Tibial artery (tissue), 4 donors: Measurements from ENCODE around the gene NUAK2.
A peak's percentile ranks its signal among the peaks of the same experiment; 100 is the strongest.

Experiments used
- DNase-seq, 2 donors: peaks; one replicate each; pipeline ENCODE4 v3.0.0-alpha.2; 2019
- H3K27ac ChIP-seq, 2 donors: fragments of 200-600 bp; sonication (generic) in 1 of 2; 1 replicate in 1 of 2; 2 replicates in 1 of 2; pipeline ENCODE4 v1.5.1; 2018 to 2019; ENCODE audit warnings: mild to moderate bottlenecking in 1 of 2
- H3K27me3 ChIP-seq, 2 donors: fragments of 200-600 bp; sonication (generic) in 1 of 2; one replicate each; pipeline versions ENCODE4 v1.5.1 to v1.6.0; 2016 to 2019
- H3K36me3 ChIP-seq, 3 donors: fragments of 200-600 bp; sonication (generic) in 2 of 3; one replicate each; pipeline ENCODE4 v1.5.1; 2016 to 2019; ENCODE audit warnings: mild to moderate bottlenecking in 2 of 3
- H3K4me1 ChIP-seq, 4 donors: fragments of 200-600 bp; sonication (generic) in 2 of 4; 1 replicate in 3 of 4; 2 replicates in 1 of 4; pipeline ENCODE4 v1.5.1; 2016 to 2019
- H3K4me3 ChIP-seq, 2 donors: fragments of 200-600 bp; sonication (generic) in 1 of 2; 1 replicate in 1 of 2; 2 replicates in 1 of 2; pipeline ENCODE4 v1.5.1; 2018 to 2019; ENCODE audit warnings: mild to moderate bottlenecking in 2 of 2
- H3K9me3 ChIP-seq, 3 donors: fragments of 200-600 bp; sonication (generic) in 1 of 3; one replicate each; pipeline ENCODE4 v1.5.1; 2016 to 2019
- intact Hi-C: fragments of 100-400 bp; cut with DNase I; formaldehyde crosslinking; loops from one replicate; pipeline ENCODE4 v1.15.0; 2023; ENCODE audit warnings: low total_unique reads
- TF ChIP-seq, protein P1 (sequence below), 2 experiments: fragments of 200-600 bp in 1 of 2; fragments of 450-650 bp in 1 of 2; IDR thresholded peaks; one replicate each; pipeline ENCODE4 v1.5.1; 2017 to 2019; ENCODE audit warnings: antibody characterized with exemption in 2 of 2, mild to moderate bottlenecking in 1 of 2, moderate library complexity in 1 of 2

NUAK2 gene

GRCh38 chr1:205275133-205275532 lies 46.4 kb downstream of the NUAK2 start:
- H3K4me1 ChIP-seq: peaks cover 0 to 11% (median 4%) of the 10 kb centered on the region in 4 donors
- H3K36me3 ChIP-seq: peaks cover 8 to 25% (median 11%) of the 10 kb centered on the region in 3 donors
- intact Hi-C loops: loop anchor here (2.0 kb wide), 1 partner anchor 52 kb away; no protein-coding TSS in a partner anchor
- DNase-seq: no peak
- no peaks in the 10 kb centered on the region for H3K9me3 ChIP-seq
- TF ChIP-seq, protein P1, sequence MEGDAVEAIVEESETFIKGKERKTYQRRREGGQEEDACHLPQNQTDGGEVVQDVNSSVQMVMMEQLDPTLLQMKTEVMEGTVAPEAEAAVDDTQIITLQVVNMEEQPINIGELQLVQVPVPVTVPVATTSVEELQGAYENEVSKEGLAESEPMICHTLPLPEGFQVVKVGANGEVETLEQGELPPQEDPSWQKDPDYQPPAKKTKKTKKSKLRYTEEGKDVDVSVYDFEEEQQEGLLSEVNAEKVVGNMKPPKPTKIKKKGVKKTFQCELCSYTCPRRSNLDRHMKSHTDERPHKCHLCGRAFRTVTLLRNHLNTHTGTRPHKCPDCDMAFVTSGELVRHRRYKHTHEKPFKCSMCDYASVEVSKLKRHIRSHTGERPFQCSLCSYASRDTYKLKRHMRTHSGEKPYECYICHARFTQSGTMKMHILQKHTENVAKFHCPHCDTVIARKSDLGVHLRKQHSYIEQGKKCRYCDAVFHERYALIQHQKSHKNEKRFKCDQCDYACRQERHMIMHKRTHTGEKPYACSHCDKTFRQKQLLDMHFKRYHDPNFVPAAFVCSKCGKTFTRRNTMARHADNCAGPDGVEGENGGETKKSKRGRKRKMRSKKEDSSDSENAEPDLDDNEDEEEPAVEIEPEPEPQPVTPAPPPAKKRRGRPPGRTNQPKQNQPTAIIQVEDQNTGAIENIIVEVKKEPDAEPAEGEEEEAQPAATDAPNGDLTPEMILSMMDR (IDR thresholded peaks at IDR 0.05): no peak
- no peak overlapping the region for H3K27ac ChIP-seq
- no peak overlapping the region for H3K4me3 ChIP-seq
- no peaks in the 10 kb centered on the region for H3K27me3 ChIP-seq

DNA sequence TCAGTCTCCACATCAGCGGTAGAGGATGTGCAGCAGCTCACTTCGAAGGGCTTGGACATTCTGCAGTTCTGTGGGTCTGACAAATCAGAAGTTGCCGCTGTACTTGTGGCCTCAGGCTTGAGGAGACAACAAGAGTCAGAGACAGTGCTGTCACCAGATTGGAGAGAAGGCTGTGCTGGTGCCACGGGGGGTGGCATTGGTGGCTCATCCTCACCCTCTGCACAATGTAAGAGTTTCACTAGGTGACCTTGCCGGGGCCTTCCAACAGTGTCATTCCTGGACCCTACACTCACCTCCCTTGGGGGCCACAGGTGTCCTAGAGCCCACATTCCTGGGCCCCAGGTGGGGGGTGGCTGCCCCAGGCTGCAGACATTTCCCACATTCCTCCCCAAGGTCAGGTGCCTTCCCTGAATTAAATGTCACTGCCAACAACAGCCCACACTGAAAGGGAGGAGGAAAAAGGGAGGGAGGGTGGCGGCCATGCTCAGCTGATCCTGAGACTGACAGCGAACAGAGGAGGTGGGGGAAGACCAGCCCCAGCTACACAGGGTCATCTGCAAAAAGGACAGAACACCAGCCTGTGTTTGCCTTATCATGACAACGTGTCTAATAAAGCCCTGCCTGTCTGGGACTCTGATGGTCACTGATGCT lies 47.4 kb downstream of the NUAK2 start:
- intact Hi-C loops: loop anchor here (2.0 kb wide), 1 partner anchor 53 kb away; no protein-coding TSS in a partner anchor
- H3K9me3 ChIP-seq: no peaks in the 10 kb centered on the region
- no peak overlapping the region for H3K4me3 ChIP-seq
- no peak for DNase-seq
- H3K4me1 ChIP-seq: peaks cover 0 to 11% (median 4%) of the 10 kb centered on the region in 4 donors
- TF ChIP-seq, protein P1 (IDR thresholded peaks at IDR 0.05): no peak
- H3K27ac ChIP-seq: no peak overlapping the region
- H3K27me3 ChIP-seq: no peaks in the 10 kb centered on the region
- H3K36me3 ChIP-seq: peaks cover 11 to 34% (median 17%) of the 10 kb centered on the region in 3 donors

- peak; percentile 78 to 87 for DNase-seq
- H3K36me3 ChIP-seq: peaks cover 11 to 40% (median 17%) of the 10 kb centered on the region in 3 donors
- H3K4me3 ChIP-seq: no peak overlapping the region
- TF ChIP-seq, protein P1 (IDR thresholded peaks at IDR 0.05): peak; percentile 96 to 98
- H3K27ac ChIP-seq: no peak overlapping the region
- intact Hi-C loops: no loop called here
- no peaks in the 10 kb centered on the region for H3K27me3 ChIP-seq
- H3K4me1 ChIP-seq: peaks cover 0 to 11% (median 4%) of the 10 kb centered on the region in 4 donors
- no peaks in the 10 kb centered on the region for H3K9me3 ChIP-seq
These were observed 48.0 kb downstream of the NUAK2 start for GRCh38 chr1:205273551-205273982.

GRCh38 chr1:205272536-205272935 lies 49.0 kb downstream of the NUAK2 start:
- TF ChIP-seq, protein P1 (IDR thresholded peaks at IDR 0.05): no peak
- H3K4me1 ChIP-seq: peaks cover 0 to 11% (median 4%) of the 10 kb centered on the region in 4 donors
- no peak overlapping the region for H3K4me3 ChIP-seq
- H3K9me3 ChIP-seq: no peaks in the 10 kb centered on the region
- H3K27ac ChIP-seq: no peak overlapping the region
- intact Hi-C loops: no loop called here
- no peak for DNase-seq
- H3K27me3 ChIP-seq: no peaks in the 10 kb centered on the region
- peaks cover 11 to 40% (median 17%) of the 10 kb centered on the region in 3 donors for H3K36me3 ChIP-seq

DNA sequence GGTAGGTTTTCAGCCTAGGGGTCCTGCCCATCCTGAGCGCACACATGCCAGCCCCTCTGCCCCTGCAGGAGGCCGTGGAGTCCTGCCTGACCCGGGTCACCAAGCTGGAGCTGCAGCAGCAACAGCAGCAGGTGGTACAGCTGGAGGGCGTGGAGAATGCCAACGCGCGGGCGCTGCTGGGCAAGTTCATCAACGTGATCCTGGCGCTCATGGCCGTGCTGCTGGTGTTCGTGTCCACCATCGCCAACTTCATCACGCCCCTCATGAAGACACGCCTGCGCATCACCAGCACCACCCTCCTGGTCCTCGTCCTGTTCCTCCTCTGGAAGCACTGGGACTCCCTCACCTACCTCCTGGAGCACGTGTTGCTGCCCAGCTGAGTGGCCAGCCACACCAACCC lies 49.8 kb downstream of the NUAK2 start:
- DNase-seq: no peak
- H3K27me3 ChIP-seq: no peaks in the 10 kb centered on the region
- TF ChIP-seq, protein P1 (IDR thresholded peaks at IDR 0.05): no peak
- no peaks in the 10 kb centered on the region for H3K9me3 ChIP-seq
- peaks cover 0 to 11% (median 4%) of the 10 kb centered on the region in 4 donors for H3K4me1 ChIP-seq
- no peak overlapping the region for H3K4me3 ChIP-seq
- H3K36me3 ChIP-seq: peaks cover 11 to 40% (median 17%) of the 10 kb centered on the region in 3 donors
- intact Hi-C loops: no loop called here
- no peak overlapping the region for H3K27ac ChIP-seq
